Fibroblast of pulmonary artery (primary cell): Measurements from ENCODE around the gene TRIM71.

Experiments used
- DNase-seq: peaks from one replicate; pipeline ENCODE4 v3.0.0-alpha.2; 2010; ENCODE audit warnings: low read depth
- H3K4me3 ChIP-seq: replicated peaks from 2 replicates; pipeline ENCODE4 v1.5.1; 2011; ENCODE audit warnings: low read depth, mild to moderate bottlenecking, control low read depth, low read length, moderate library complexity
- CTCF ChIP-seq: IDR thresholded peaks from 2 replicates; pipeline ENCODE4 v1.5.1; 2011; ENCODE audit warnings: mild to moderate bottlenecking, control low read depth, low read length, inconsistent platforms; ENCODE audit errors: missing control alignments

The TRIM71 gene

GRCh38 chr3:32886911-32887310 lies 69.1 kb downstream of the TRIM71 start:
- TF ChIP-seq CTCF, result no peak
- no peak for DNase-seq
- H3K4me3 ChIP-seq, result no peak overlapping the region

- no peak for DNase-seq
- no peak overlapping the region for H3K4me3 ChIP-seq
- no peak for TF ChIP-seq CTCF
Observed at GRCh38 chr3:32888739-32889138, 70.9 kb downstream of the TRIM71 start.

GRCh38 chr3:32890420-32891276 lies 72.9 kb downstream of the TRIM71 start:
- no peak for DNase-seq
- no peak overlapping the region for H3K4me3 ChIP-seq
- no peak for TF ChIP-seq CTCF

- no peak overlapping the region for H3K4me3 ChIP-seq
- TF ChIP-seq CTCF, result no peak
- DNase-seq, result no peak
Observed at GRCh38 chr3:32891365-32891764, 73.6 kb downstream of the TRIM71 start.

- no peak overlapping the region for H3K4me3 ChIP-seq
- TF ChIP-seq CTCF, result no peak
- DNase-seq, result no peak
Observed at GRCh38 chr3:32892625-32893598, 75.1 kb downstream of the TRIM71 start.

GRCh38 chr3:32894977-32895376 lies 77.2 kb downstream of the TRIM71 start:
- no peak for TF ChIP-seq CTCF
- H3K4me3 ChIP-seq, result no peak overlapping the region
- no peak for DNase-seq
